T-helper 17 cell (primary cell): Measurements from ENCODE around the gene ITGA3. TPM values are rescaled to one million over a fixed set of nuclear protein-coding genes. Genes with fewer than 3 reads are reported as not detected.

Source experiments
- ATAC-seq: fragments of 150-1000 bp; cut with Tn5 transposase; 2 replicates; pipeline ENCODE4 v1.10.0; 2021; ENCODE audit warnings: mild to moderate bottlenecking, moderate library complexity
- DNase-seq, 3 donors: peaks; one replicate each; pipeline versions ENCODE4 v3.0.0 to v3.0.0-alpha.2; 2020 to 2021
- H3K9me3 ChIP-seq: one replicate; pipeline ENCODE4 v1.7.0; 2013; ENCODE audit warnings: low read length, mild to moderate bottlenecking; ENCODE audit not compliant: control insufficient read depth, poor library complexity, severe bottlenecking
- H3K27ac Mint-ChIP-seq: one replicate; pipeline ENCODE4 v1.8.0; 2022; ENCODE audit warnings: mild to moderate bottlenecking, moderate library complexity, mixed read lengths
- H3K27me3 Mint-ChIP-seq: one replicate; pipeline ENCODE4 v1.8.0; 2022; ENCODE audit warnings: mixed read lengths
- H3K36me3 Mint-ChIP-seq: one replicate; pipeline ENCODE4 v1.8.0; 2022; ENCODE audit warnings: low read depth, mixed read lengths
- H3K4me1 Mint-ChIP-seq: one replicate; pipeline ENCODE4 v1.8.0; 2022; ENCODE audit warnings: mild to moderate bottlenecking, mixed read lengths
- H3K4me3 Mint-ChIP-seq: one replicate; pipeline ENCODE4 v1.8.0; 2022; ENCODE audit warnings: mild to moderate bottlenecking, moderate library complexity, mixed read lengths
- total RNA-seq, 4 donors: library from RNA in 2 of 4; stranded (reverse) in 2 of 4; gene quantifications; one replicate each; pipeline ENCODE4 v1.2.3 and lab custom pipeline; 2022 to 2026

Gene ITGA3
- total RNA-seq, 2 donors from 2014 or later: 8.0 to 10.6 TPM

GRCh38 chr17:50120475-50121253 is 64.8 kb downstream of the ITGA3 start:
- Mint-ChIP-seq H3K4me1 (peaks cover 20% of the 10 kb centered on the region), H3K4me3 (no peak overlapping the region), H3K27ac (no peak overlapping the region), H3K27me3 (peaks cover 35% of the 10 kb centered on the region), H3K36me3 (peaks cover 2% of the 10 kb centered on the region)
- no peak for ATAC-seq
- no peak for DNase-seq
- no peaks in the 10 kb centered on the region for H3K9me3 ChIP-seq

- peaks cover 24% of the 10 kb centered on the region for H3K27me3 Mint-ChIP-seq
- H3K4me3 Mint-ChIP-seq: no peak overlapping the region
- peaks cover 14% of the 10 kb centered on the region for H3K4me1 Mint-ChIP-seq
- no peak for ATAC-seq
- no peak for DNase-seq
- H3K36me3 Mint-ChIP-seq: peaks cover 2% of the 10 kb centered on the region
- H3K9me3 ChIP-seq: no peaks in the 10 kb centered on the region
- H3K27ac Mint-ChIP-seq: peak overlapping the region; percentile 32
Measured at GRCh38 chr17:50122945-50123344, 67.0 kb downstream of the ITGA3 start.

- no peak overlapping the region for H3K27ac Mint-ChIP-seq
- H3K27me3 Mint-ChIP-seq: peaks cover 21% of the 10 kb centered on the region
- peaks cover 18% of the 10 kb centered on the region for H3K4me1 Mint-ChIP-seq
- DNase-seq (no peak), ATAC-seq (no peak)
- no peaks in the 10 kb centered on the region for H3K9me3 ChIP-seq
- no peak overlapping the region for H3K4me3 Mint-ChIP-seq
- H3K36me3 Mint-ChIP-seq: peaks cover 2% of the 10 kb centered on the region
Measured at GRCh38 chr17:50123649-50124349, 67.9 kb downstream of the ITGA3 start.

- peak overlapping the region; percentile 0 for H3K27ac Mint-ChIP-seq
- ATAC-seq: no peak
- H3K27me3 Mint-ChIP-seq: peaks cover 10% of the 10 kb centered on the region
- no peaks in the 10 kb centered on the region for H3K36me3 Mint-ChIP-seq
- no peak for DNase-seq
- peaks cover 17% of the 10 kb centered on the region for H3K4me1 Mint-ChIP-seq
- no peak overlapping the region for H3K4me3 Mint-ChIP-seq
- H3K9me3 ChIP-seq: no peaks in the 10 kb centered on the region
Measured at GRCh38 chr17:50125420-50125997, 69.6 kb downstream of the ITGA3 start.

GRCh38 chr17:50127697-50128361 is 71.9 kb downstream of the ITGA3 start:
- peaks cover 28% of the 10 kb centered on the region for H3K4me1 Mint-ChIP-seq
- DNase-seq (no peak), ATAC-seq (no peak)
- H3K9me3 ChIP-seq: no peaks in the 10 kb centered on the region
- peaks cover 4% of the 10 kb centered on the region for H3K27me3 Mint-ChIP-seq
- peak overlapping the region; percentile 32 for H3K27ac Mint-ChIP-seq
- no peak overlapping the region for H3K4me3 Mint-ChIP-seq
- no peaks in the 10 kb centered on the region for H3K36me3 Mint-ChIP-seq

GRCh38 chr17:50128441-50129352 is 72.8 kb downstream of the ITGA3 start:
- ATAC-seq: no peak
- Mint-ChIP-seq H3K36me3 (no peaks in the 10 kb centered on the region), H3K27ac (peak overlapping the region; percentile 88), H3K27me3 (peaks cover 4% of the 10 kb centered on the region), H3K4me3 (peak overlapping the region; percentile 88), H3K4me1 (peaks cover 28% of the 10 kb centered on the region)
- DNase-seq: no peak
- H3K9me3 ChIP-seq: no peaks in the 10 kb centered on the region

- peak; percentile 8 for ATAC-seq
- Mint-ChIP-seq H3K27ac (peak overlapping the region; percentile 88), H3K4me1 (peaks cover 28% of the 10 kb centered on the region), H3K4me3 (peak overlapping the region; percentile 88), H3K36me3 (no peaks in the 10 kb centered on the region), H3K27me3 (peaks cover 4% of the 10 kb centered on the region)
- H3K9me3 ChIP-seq: no peaks in the 10 kb centered on the region
- DNase-seq: no peak
Measured at GRCh38 chr17:50129353-50129727, 73.4 kb downstream of the ITGA3 start.

GRCh38 chr17:50129728-50130558 is 74.0 kb downstream of the ITGA3 start, which contains the start of gene SAMD14:
TSS of gene SAMD14 (minus strand) at chr17:50130160. CDS start at chr17:50124959, 5,201 bp downstream.
- H3K27ac Mint-ChIP-seq: peak within 1 kb of the TSS; percentile 88
- H3K9me3 ChIP-seq: no peaks in the 10 kb centered on the region
- DNase-seq (peak; percentile 37 to 55 (median 51)), ATAC-seq (peak; percentile 81)
- peaks cover 28% of the 10 kb centered on the region for H3K4me1 Mint-ChIP-seq
- peaks cover 4% of the 10 kb centered on the region for H3K27me3 Mint-ChIP-seq
- no peaks in the 10 kb centered on the region for H3K36me3 Mint-ChIP-seq
- peak within 1 kb of the TSS; percentile 88 for H3K4me3 Mint-ChIP-seq

GRCh38 chr17:50130559-50131305 is 74.8 kb downstream of the ITGA3 start:
- H3K36me3 Mint-ChIP-seq: no peaks in the 10 kb centered on the region
- peaks cover 4% of the 10 kb centered on the region for H3K27me3 Mint-ChIP-seq
- H3K9me3 ChIP-seq: no peaks in the 10 kb centered on the region
- H3K4me3 Mint-ChIP-seq: peak overlapping the region; percentile 88
- peak overlapping the region; percentile 88 for H3K27ac Mint-ChIP-seq
- peaks cover 26% of the 10 kb centered on the region for H3K4me1 Mint-ChIP-seq
- DNase-seq (no peak), ATAC-seq (peak; percentile 27)

GRCh38 chr17:50132104-50132794 is 76.3 kb downstream of the ITGA3 start:
- DNase-seq (no peak), ATAC-seq (no peak)
- no peaks in the 10 kb centered on the region for H3K9me3 ChIP-seq
- peaks cover 4% of the 10 kb centered on the region for H3K36me3 Mint-ChIP-seq
- H3K27ac Mint-ChIP-seq: peak overlapping the region; percentile 88
- H3K27me3 Mint-ChIP-seq: peaks cover 4% of the 10 kb centered on the region
- H3K4me3 Mint-ChIP-seq: peak overlapping the region; percentile 88
- H3K4me1 Mint-ChIP-seq: peaks cover 34% of the 10 kb centered on the region
